ENCODE data around the gene STAB1. TPM values are rescaled to one million over a fixed set of nuclear protein-coding genes. Genes with fewer than 3 reads are reported as not detected.

STAB1 gene
- total and polyA plus RNA-seq, 2 of the 8 experiments (the other 6 are each of a cell fraction or from before 2014, with no cell fraction given): 1.0 to 1.9 TPM

GRCh38 chr3:52523386-52524257, 28.5 kb downstream of the STAB1 start (continued):
- TF ChIP-seq SAP30 (IDR thresholded peaks at IDR 0.05; ENCODE audit: insufficient read depth, insufficient replicate concordance, low read length) (no peak), EGR1 (IDR thresholded peaks at IDR 0.05; ENCODE audit: borderline replicate concordance, low read depth, low read length) (no peak), SP2 (IDR thresholded peaks at IDR 0.05; ENCODE audit: low read length) (no peak), CBX5 (IDR thresholded peaks at IDR 0.05; ENCODE audit: low read depth, low read length) (no peak), EZH2 (IDR thresholded peaks at IDR 0.05; ENCODE audit: low read depth, low read length, severe bottlenecking) (no peak), BRCA1 (IDR thresholded peaks at IDR 0.05; ENCODE audit: low read depth, low read length) (no peak), HDAC6 (IDR thresholded peaks at IDR 0.05; ENCODE audit: low read depth, low read length) (no peak), NRF1 (IDR thresholded peaks at IDR 0.05; ENCODE audit: low read depth, low read length) (no peak)
